ENCODE results near the gene URAD.

Gene URAD

DNA sequence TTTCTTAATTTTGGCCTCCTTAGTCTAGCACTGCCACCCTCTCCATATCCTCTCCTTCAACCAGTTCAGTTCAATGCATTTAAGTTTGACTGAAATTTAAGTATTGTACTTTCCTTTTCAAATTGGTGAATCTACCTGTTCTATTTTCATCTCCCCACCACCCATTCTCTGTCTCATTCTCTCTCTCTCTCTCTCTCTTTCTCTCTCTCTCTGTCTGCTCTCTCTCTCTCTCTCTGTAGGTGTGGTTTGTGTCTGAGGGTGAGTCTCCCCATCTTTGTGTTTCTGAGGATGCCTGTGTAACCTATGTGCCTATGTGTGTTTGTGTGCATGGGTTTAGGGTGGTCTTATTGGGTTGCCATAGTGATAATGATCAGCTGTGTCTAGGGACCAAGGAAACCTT lies 58.6 kb downstream of the URAD start:
- TF ChIP-seq, protein P1, sequence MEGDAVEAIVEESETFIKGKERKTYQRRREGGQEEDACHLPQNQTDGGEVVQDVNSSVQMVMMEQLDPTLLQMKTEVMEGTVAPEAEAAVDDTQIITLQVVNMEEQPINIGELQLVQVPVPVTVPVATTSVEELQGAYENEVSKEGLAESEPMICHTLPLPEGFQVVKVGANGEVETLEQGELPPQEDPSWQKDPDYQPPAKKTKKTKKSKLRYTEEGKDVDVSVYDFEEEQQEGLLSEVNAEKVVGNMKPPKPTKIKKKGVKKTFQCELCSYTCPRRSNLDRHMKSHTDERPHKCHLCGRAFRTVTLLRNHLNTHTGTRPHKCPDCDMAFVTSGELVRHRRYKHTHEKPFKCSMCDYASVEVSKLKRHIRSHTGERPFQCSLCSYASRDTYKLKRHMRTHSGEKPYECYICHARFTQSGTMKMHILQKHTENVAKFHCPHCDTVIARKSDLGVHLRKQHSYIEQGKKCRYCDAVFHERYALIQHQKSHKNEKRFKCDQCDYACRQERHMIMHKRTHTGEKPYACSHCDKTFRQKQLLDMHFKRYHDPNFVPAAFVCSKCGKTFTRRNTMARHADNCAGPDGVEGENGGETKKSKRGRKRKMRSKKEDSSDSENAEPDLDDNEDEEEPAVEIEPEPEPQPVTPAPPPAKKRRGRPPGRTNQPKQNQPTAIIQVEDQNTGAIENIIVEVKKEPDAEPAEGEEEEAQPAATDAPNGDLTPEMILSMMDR (IDR thresholded peaks at IDR 0.05; ENCODE audit: borderline replicate concordance, control extremely low read depth, extremely low read depth, insufficient read depth, missing control alignments), result no peak
- in situ Hi-C loops (cut with MboI; ENCODE audit: low sequenced_read_pairs, unreplicated experiment), result no loop called here
- DNase-seq (ENCODE audit: low spot score), result no peak

DNA sequence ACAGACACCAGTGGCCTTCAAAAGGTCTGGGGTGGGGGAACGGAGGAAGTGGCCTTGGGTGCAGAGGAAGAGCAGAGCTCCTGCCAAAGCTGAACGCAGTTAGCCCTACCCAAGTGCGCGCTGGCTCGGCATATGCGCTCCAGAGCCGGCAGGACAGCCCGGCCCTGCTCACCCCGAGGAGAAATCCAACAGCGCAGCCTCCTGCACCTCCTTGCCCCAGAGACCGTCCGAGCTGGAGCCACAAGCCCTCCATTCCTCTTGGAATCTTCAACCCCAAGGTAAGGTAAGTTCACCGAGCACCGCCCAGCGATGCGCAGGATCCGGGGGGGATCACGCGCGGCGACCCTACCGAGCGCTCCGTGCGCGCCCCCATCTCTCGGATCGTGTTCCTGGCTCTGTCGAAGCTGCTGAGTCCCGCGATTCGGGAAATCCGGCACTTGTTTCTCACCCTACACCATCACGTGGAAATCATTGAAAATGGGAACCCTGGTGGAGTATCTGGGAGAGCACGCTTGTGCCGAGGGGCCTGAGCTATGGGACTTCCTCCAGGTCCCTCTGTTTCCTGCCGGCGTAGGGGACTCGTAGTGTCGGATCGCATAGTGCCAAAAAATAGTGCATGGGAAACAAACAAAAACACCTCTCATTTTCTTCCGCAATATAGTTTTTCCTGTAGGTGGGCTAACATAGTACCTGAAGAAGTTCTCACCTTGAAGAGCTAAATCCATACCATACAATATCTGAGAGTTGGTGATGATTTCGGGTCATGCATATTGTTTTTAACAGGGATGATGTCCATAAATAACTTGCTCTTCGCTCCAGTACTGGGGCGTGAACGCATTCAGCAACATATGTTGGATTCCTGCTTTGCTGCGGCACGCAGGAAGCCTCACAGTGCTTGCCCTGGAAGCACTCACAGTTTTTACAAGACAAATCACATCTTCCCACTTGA lies 59.4 kb downstream of the URAD start:
- DNase-seq (ENCODE audit: low spot score), result no peak
- in situ Hi-C loops (cut with MboI; ENCODE audit: low sequenced_read_pairs, unreplicated experiment), result no loop called here
- TF ChIP-seq, protein P1 (IDR thresholded peaks at IDR 0.05; ENCODE audit: borderline replicate concordance, control extremely low read depth, extremely low read depth, insufficient read depth, missing control alignments), result no peak

DNA sequence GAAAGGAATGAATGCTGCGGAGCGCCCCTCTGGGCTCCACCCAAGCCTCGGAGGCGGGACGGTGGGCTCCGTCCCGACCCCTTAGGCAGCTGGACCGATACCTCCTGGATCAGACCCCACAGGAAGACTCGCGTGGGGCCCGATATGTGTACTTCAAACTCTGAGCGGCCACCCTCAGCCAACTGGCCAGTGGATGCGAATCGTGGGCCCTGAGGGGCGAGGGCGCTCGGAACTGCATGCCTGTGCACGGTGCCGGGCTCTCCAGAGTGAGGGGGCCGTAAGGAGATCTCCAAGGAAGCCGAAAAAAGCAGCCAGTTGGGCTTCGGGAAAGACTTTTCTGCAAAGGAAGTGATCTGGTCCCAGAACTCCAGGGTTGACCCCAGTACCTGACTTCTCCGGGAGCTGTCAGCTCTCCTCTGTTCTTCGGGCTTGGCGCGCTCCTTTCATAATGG lies 60.1 kb downstream of the URAD start:
- in situ Hi-C loops (cut with MboI; ENCODE audit: low sequenced_read_pairs, unreplicated experiment), result no loop called here
- TF ChIP-seq, protein P1 (IDR thresholded peaks at IDR 0.05; ENCODE audit: borderline replicate concordance, control extremely low read depth, extremely low read depth, insufficient read depth, missing control alignments), result no peak
- peak; percentile 32 for DNase-seq (ENCODE audit: low spot score)
